Natural killer cell (primary cell): ENCODE results near the gene MYPOP. TPM values are rescaled to one million over a fixed set of nuclear protein-coding genes. Genes with fewer than 3 reads are reported as not detected.

Experiments
- ATAC-seq, 3 donors: fragments of 150-1000 bp in 2 of 3; fragments of 200-7000 bp in 1 of 3; cut with Tn5 transposase; 1 replicate in 1 of 3; 2 replicates in 2 of 3; pipeline ENCODE4 v1.10.0; 2021; ENCODE audit warnings: mild to moderate bottlenecking in 2 of 3, moderate library complexity in 2 of 3
- DNase-seq, 2 donors: peaks; one replicate each; pipeline versions ENCODE4 v3.0.0 to v3.0.0-alpha.2; 2013 to 2021; ENCODE audit warnings: mixed read lengths in 1 of 2
- H3K27ac ChIP-seq: one replicate; pipeline ENCODE4 v1.5.1; 2013; ENCODE audit warnings: mild to moderate bottlenecking, low read length
- H3K27me3 ChIP-seq: one replicate; pipeline ENCODE4 v1.6.1; 2013; ENCODE audit warnings: low read length; ENCODE audit not compliant: control insufficient read depth, insufficient read depth
- H3K36me3 ChIP-seq: one replicate; pipeline ENCODE4 v1.6.1; 2013; ENCODE audit warnings: low read length; ENCODE audit not compliant: control insufficient read depth, insufficient read depth
- H3K4me1 ChIP-seq: one replicate; pipeline ENCODE4 v1.6.1; 2013; ENCODE audit warnings: low read length; ENCODE audit not compliant: control insufficient read depth, insufficient read depth
- H3K4me3 ChIP-seq: one replicate; pipeline ENCODE4 v1.5.1; 2013; ENCODE audit warnings: low read length
- H3K9me3 ChIP-seq: one replicate; pipeline ENCODE4 v1.6.1; 2013; ENCODE audit warnings: low read length; ENCODE audit not compliant: control insufficient read depth, insufficient read depth
- H3K27ac Mint-ChIP-seq, 2 donors: one replicate each; pipeline ENCODE4 v1.8.0; 2022; ENCODE audit warnings: mild to moderate bottlenecking in 2 of 2, mixed read lengths in 2 of 2, moderate library complexity in 1 of 2
- H3K27me3 Mint-ChIP-seq, 2 donors: one replicate each; pipeline ENCODE4 v1.8.0; 2022; ENCODE audit warnings: low read depth in 2 of 2, mixed read lengths in 2 of 2
- H3K36me3 Mint-ChIP-seq: one replicate; pipeline ENCODE4 v1.8.0; 2022; ENCODE audit warnings: mixed read lengths
- H3K4me1 Mint-ChIP-seq, 2 donors: one replicate each; pipeline ENCODE4 v1.8.0; 2022; ENCODE audit warnings: mixed read lengths in 2 of 2
- H3K4me3 Mint-ChIP-seq: one replicate; pipeline ENCODE4 v1.8.0; 2022; ENCODE audit warnings: mild to moderate bottlenecking, moderate library complexity, mixed read lengths
- H3K9me3 Mint-ChIP-seq, 2 donors: one replicate each; pipeline ENCODE4 v1.8.0; 2022; ENCODE audit warnings: mixed read lengths in 2 of 2
- CTCF ChIP-seq: fragments of 200-600 bp; IDR thresholded peaks from one replicate; pipeline ENCODE4 v1.8.0; 2022; ENCODE audit warnings: antibody characterized with exemption
- WGBS: methylation state at CpG from one replicate; pipeline ENCODE4 v1.1.7; 2013; ENCODE audit warnings: missing lambda C conversion rate; ENCODE audit not compliant: insufficient coverage; 5-methylcytosine and 5-hydroxymethylcytosine counted together
- intact Hi-C: fragments of 100-400 bp; cut with micrococcal nuclease; formaldehyde crosslinking; loops from one replicate; pipeline ENCODE4 v1.14.2; 2022
- total RNA-seq, 4 donors: library from RNA; stranded (reverse); fragments of 120-200 nt in 1 of 4; gene quantifications; one replicate each; pipeline versions ENCODE4 v1.2.3 to v1.2.4, GENCODE V29; 2013 to 2022

Gene MYPOP
- total RNA-seq, 3 donors from 2014 or later (not counting 1 experiment from before 2014, with no cell fraction given) = 7.0 to 8.4 (median 7.2) TPM

GRCh38 chr19:45920458-45920857 lies 18.0 kb upstream of the MYPOP start:
- H3K4me1 Mint-ChIP-seq = peaks cover 0 to 6% of the 10 kb centered on the region in 2 donors
- Histone ChIP-seq H3K4me1 (no peaks in the 10 kb centered on the region), H3K36me3 (no peaks in the 10 kb centered on the region), H3K9me3 (no peaks in the 10 kb centered on the region), H3K27me3 (no peaks in the 10 kb centered on the region), H3K27ac (no peak overlapping the region), H3K4me3 (no peak overlapping the region)
- intact Hi-C loops = no loop called here
- DNase-seq = no peak
- H3K4me3 Mint-ChIP-seq = no peak overlapping the region
- no peaks in the 10 kb centered on the region for H3K36me3 Mint-ChIP-seq
- peaks cover 11 to 19% of the 10 kb centered on the region in 2 donors for H3K27me3 Mint-ChIP-seq
- ATAC-seq = no peak
- no peak for TF ChIP-seq CTCF
- no peaks in the 10 kb centered on the region for H3K9me3 Mint-ChIP-seq
- no peak overlapping the region for H3K27ac Mint-ChIP-seq
- WGBS = 70% methylated on average over 8 of the region's 8 CpGs

GRCh38 chr19:45919678-45920077 lies 17.3 kb upstream of the MYPOP start:
- H3K4me3 Mint-ChIP-seq = no peak overlapping the region

GRCh38 chr19:45918721-45919120 lies 16.3 kb upstream of the MYPOP start:
- H3K9me3 Mint-ChIP-seq = no peaks in the 10 kb centered on the region
- H3K27ac Mint-ChIP-seq = no peak overlapping the region
- H3K27me3 Mint-ChIP-seq = peaks cover 12 to 19% of the 10 kb centered on the region in 2 donors
- Histone ChIP-seq H3K27me3 (no peaks in the 10 kb centered on the region), H3K36me3 (no peaks in the 10 kb centered on the region), H3K4me1 (no peaks in the 10 kb centered on the region), H3K4me3 (no peak overlapping the region), H3K9me3 (no peaks in the 10 kb centered on the region), H3K27ac (no peak overlapping the region)
- DNase-seq (no peak), ATAC-seq (no peak)
- H3K4me3 Mint-ChIP-seq = no peak overlapping the region
- 79% methylated on average over 4 of the region's 4 CpGs for WGBS
- H3K4me1 Mint-ChIP-seq = peaks cover 0 to 6% of the 10 kb centered on the region in 2 donors
- no peaks in the 10 kb centered on the region for H3K36me3 Mint-ChIP-seq
- TF ChIP-seq CTCF = no peak
- intact Hi-C loops = no loop called here

More at GRCh38 chr19:45919678-45920077, 17.3 kb upstream of the MYPOP start:
- H3K27me3 Mint-ChIP-seq = peaks cover 11 to 19% of the 10 kb centered on the region in 2 donors
- H3K4me3 ChIP-seq = no peak overlapping the region
- no peaks in the 10 kb centered on the region for H3K9me3 ChIP-seq
- H3K4me1 ChIP-seq = no peaks in the 10 kb centered on the region
- WGBS = 48% methylated on average over 6 of the region's 7 CpGs
- H3K9me3 Mint-ChIP-seq = no peaks in the 10 kb centered on the region
- TF ChIP-seq CTCF = no peak
- no peaks in the 10 kb centered on the region for H3K36me3 ChIP-seq
- peaks cover 0 to 6% of the 10 kb centered on the region in 2 donors for H3K4me1 Mint-ChIP-seq
- H3K27ac ChIP-seq = no peak overlapping the region
- intact Hi-C loops = no loop called here
- no peaks in the 10 kb centered on the region for H3K27me3 ChIP-seq
- DNase-seq (no peak), ATAC-seq (no peak)
- no peak overlapping the region for H3K27ac Mint-ChIP-seq
- H3K36me3 Mint-ChIP-seq = no peaks in the 10 kb centered on the region

GRCh38 chr19:45917421-45918091 lies 15.1 kb upstream of the MYPOP start:
- Mint-ChIP-seq H3K27ac (no peak overlapping the region), H3K9me3 (no peaks in the 10 kb centered on the region), H3K27me3 (peaks cover 23 to 26% of the 10 kb centered on the region in 2 donors), H3K4me1 (peaks cover 0 to 4% of the 10 kb centered on the region in 2 donors), H3K36me3 (no peaks in the 10 kb centered on the region), H3K4me3 (no peak overlapping the region)
- intact Hi-C loops = no loop called here
- Histone ChIP-seq H3K4me1 (no peaks in the 10 kb centered on the region), H3K4me3 (no peak overlapping the region), H3K36me3 (no peaks in the 10 kb centered on the region), H3K27ac (no peak overlapping the region), H3K9me3 (no peaks in the 10 kb centered on the region), H3K27me3 (no peaks in the 10 kb centered on the region)
- no peak for TF ChIP-seq CTCF
- WGBS = 40% methylated on average over 1 of the region's 4 CpGs
- no peak for DNase-seq
- ATAC-seq = no peak
